T-helper 17 cell (primary cell): ENCODE data around the gene TSPAN5. TPM values are rescaled to one million over a fixed set of nuclear protein-coding genes. Genes with fewer than 3 reads are reported as not detected.
A peak's percentile ranks its signal among the peaks of the same experiment; 100 is the strongest.

Experiments
- ATAC-seq: fragments of 150-1000 bp; cut with Tn5 transposase; 2 replicates; pipeline ENCODE4 v1.10.0; 2021; ENCODE audit warnings: mild to moderate bottlenecking, moderate library complexity
- DNase-seq, 3 donors: peaks; one replicate each; pipeline versions ENCODE4 v3.0.0 to v3.0.0-alpha.2; 2020 to 2021
- H3K9me3 ChIP-seq: one replicate; pipeline ENCODE4 v1.7.0; 2013; ENCODE audit warnings: low read length, mild to moderate bottlenecking; ENCODE audit not compliant: control insufficient read depth, poor library complexity, severe bottlenecking
- H3K27ac Mint-ChIP-seq: one replicate; pipeline ENCODE4 v1.8.0; 2022; ENCODE audit warnings: mild to moderate bottlenecking, moderate library complexity, mixed read lengths
- H3K27me3 Mint-ChIP-seq: one replicate; pipeline ENCODE4 v1.8.0; 2022; ENCODE audit warnings: mixed read lengths
- H3K36me3 Mint-ChIP-seq: one replicate; pipeline ENCODE4 v1.8.0; 2022; ENCODE audit warnings: low read depth, mixed read lengths
- H3K4me1 Mint-ChIP-seq: one replicate; pipeline ENCODE4 v1.8.0; 2022; ENCODE audit warnings: mild to moderate bottlenecking, mixed read lengths
- H3K4me3 Mint-ChIP-seq: one replicate; pipeline ENCODE4 v1.8.0; 2022; ENCODE audit warnings: mild to moderate bottlenecking, moderate library complexity, mixed read lengths
- total RNA-seq, 4 donors: library from RNA in 2 of 4; stranded (reverse) in 2 of 4; gene quantifications; one replicate each; pipeline ENCODE4 v1.2.3 and lab custom pipeline; 2022 to 2026

TSPAN5 gene
- total RNA-seq, 2 donors from 2014 or later: 11.8 to 15.2 TPM

GRCh38 chr4:98516042-98516440 is 142.4 kb downstream of the TSPAN5 start:
- ATAC-seq (no peak), DNase-seq (no peak)
- no peaks in the 10 kb centered on the region for H3K27me3 Mint-ChIP-seq
- H3K4me1 Mint-ChIP-seq: peaks cover 40% of the 10 kb centered on the region
- peaks cover 3% of the 10 kb centered on the region for H3K36me3 Mint-ChIP-seq
- H3K9me3 ChIP-seq: no peaks in the 10 kb centered on the region
- no peak overlapping the region for H3K4me3 Mint-ChIP-seq
- H3K27ac Mint-ChIP-seq: no peak overlapping the region

- no peak for ATAC-seq
- H3K9me3 ChIP-seq: no peaks in the 10 kb centered on the region
- Mint-ChIP-seq H3K36me3 (peaks cover 3% of the 10 kb centered on the region), H3K4me3 (no peak overlapping the region), H3K27me3 (no peaks in the 10 kb centered on the region), H3K27ac (no peak overlapping the region), H3K4me1 (peaks cover 39% of the 10 kb centered on the region)
- no peak for DNase-seq
Observed at GRCh38 chr4:98515470-98515809, 143.0 kb downstream of the TSPAN5 start.

GRCh38 chr4:98514741-98515469 is 143.5 kb downstream of the TSPAN5 start:
- Mint-ChIP-seq H3K27me3 (no peaks in the 10 kb centered on the region), H3K27ac (no peak overlapping the region), H3K36me3 (peaks cover 3% of the 10 kb centered on the region), H3K4me3 (no peak overlapping the region), H3K4me1 (peaks cover 36% of the 10 kb centered on the region)
- H3K9me3 ChIP-seq: no peaks in the 10 kb centered on the region
- no peak for ATAC-seq
- DNase-seq: no peak

GRCh38 chr4:98512918-98513317 is 145.5 kb downstream of the TSPAN5 start:
- DNase-seq (no peak), ATAC-seq (no peak)
- H3K27me3 Mint-ChIP-seq: no peaks in the 10 kb centered on the region
- H3K27ac Mint-ChIP-seq: peak overlapping the region; percentile 2
- peaks cover 25% of the 10 kb centered on the region for H3K4me1 Mint-ChIP-seq
- H3K4me3 Mint-ChIP-seq: no peak overlapping the region
- peaks cover 3% of the 10 kb centered on the region for H3K36me3 Mint-ChIP-seq
- no peaks in the 10 kb centered on the region for H3K9me3 ChIP-seq

GRCh38 chr4:98510757-98511517 is 147.5 kb downstream of the TSPAN5 start:
- ATAC-seq: peak; percentile 30
- no peak for DNase-seq

GRCh38 chr4:98510340-98510739 is 148.1 kb downstream of the TSPAN5 start:
- H3K4me1 Mint-ChIP-seq: peaks cover 19% of the 10 kb centered on the region
- H3K27me3 Mint-ChIP-seq: no peaks in the 10 kb centered on the region
- no peak for ATAC-seq
- no peak for DNase-seq
- no peak overlapping the region for H3K27ac Mint-ChIP-seq
- H3K4me3 Mint-ChIP-seq: peak overlapping the region; percentile 22
- peaks cover 5% of the 10 kb centered on the region for H3K36me3 Mint-ChIP-seq
- H3K9me3 ChIP-seq: no peaks in the 10 kb centered on the region

More at GRCh38 chr4:98510757-98511517, 147.5 kb downstream of the TSPAN5 start:
- no peaks in the 10 kb centered on the region for H3K27me3 Mint-ChIP-seq
- no peaks in the 10 kb centered on the region for H3K9me3 ChIP-seq
- H3K27ac Mint-ChIP-seq: no peak overlapping the region
- H3K4me1 Mint-ChIP-seq: peaks cover 23% of the 10 kb centered on the region
- H3K36me3 Mint-ChIP-seq: peaks cover 3% of the 10 kb centered on the region
- peak overlapping the region; percentile 22 for H3K4me3 Mint-ChIP-seq

GRCh38 chr4:98509721-98510120 is 148.7 kb downstream of the TSPAN5 start:
- Mint-ChIP-seq H3K4me1 (peaks cover 16% of the 10 kb centered on the region), H3K27me3 (no peaks in the 10 kb centered on the region), H3K27ac (no peak overlapping the region)

GRCh38 chr4:98508829-98509598 is 149.4 kb downstream of the TSPAN5 start:
- Mint-ChIP-seq H3K27me3 (no peaks in the 10 kb centered on the region), H3K4me3 (no peak overlapping the region), H3K4me1 (peaks cover 12% of the 10 kb centered on the region), H3K36me3 (peaks cover 4% of the 10 kb centered on the region), H3K27ac (no peak overlapping the region)
- no peaks in the 10 kb centered on the region for H3K9me3 ChIP-seq
- DNase-seq (no peak), ATAC-seq (no peak)

More at GRCh38 chr4:98509721-98510120, 148.7 kb downstream of the TSPAN5 start:
- no peak for ATAC-seq
- H3K9me3 ChIP-seq: no peaks in the 10 kb centered on the region
- DNase-seq: no peak
- H3K36me3 Mint-ChIP-seq: peaks cover 6% of the 10 kb centered on the region
- no peak overlapping the region for H3K4me3 Mint-ChIP-seq

GRCh38 chr4:98508248-98508647 is 150.2 kb downstream of the TSPAN5 start:
- Mint-ChIP-seq H3K4me3 (no peak overlapping the region), H3K36me3 (peaks cover 4% of the 10 kb centered on the region), H3K27me3 (no peaks in the 10 kb centered on the region), H3K27ac (no peak overlapping the region), H3K4me1 (peaks cover 10% of the 10 kb centered on the region)
- DNase-seq: no peak
- no peak for ATAC-seq
- no peaks in the 10 kb centered on the region for H3K9me3 ChIP-seq

GRCh38 chr4:98507299-98507698 is 151.1 kb downstream of the TSPAN5 start:
- no peak overlapping the region for H3K4me3 Mint-ChIP-seq
- H3K27me3 Mint-ChIP-seq: no peaks in the 10 kb centered on the region
- no peaks in the 10 kb centered on the region for H3K9me3 ChIP-seq
- H3K27ac Mint-ChIP-seq: no peak overlapping the region
- H3K36me3 Mint-ChIP-seq: peaks cover 4% of the 10 kb centered on the region
- ATAC-seq: no peak
- DNase-seq: no peak
- peaks cover 5% of the 10 kb centered on the region for H3K4me1 Mint-ChIP-seq

- Mint-ChIP-seq H3K27me3 (no peaks in the 10 kb centered on the region), H3K36me3 (peaks cover 6% of the 10 kb centered on the region), H3K27ac (no peak overlapping the region), H3K4me1 (peaks cover 5% of the 10 kb centered on the region), H3K4me3 (no peak overlapping the region)
- DNase-seq (no peak), ATAC-seq (no peak)
- H3K9me3 ChIP-seq: no peaks in the 10 kb centered on the region
Observed at GRCh38 chr4:98506462-98507132, 151.8 kb downstream of the TSPAN5 start.

- peaks cover 5% of the 10 kb centered on the region for H3K4me1 Mint-ChIP-seq
- ATAC-seq (no peak), DNase-seq (no peak)
- peaks cover 6% of the 10 kb centered on the region for H3K36me3 Mint-ChIP-seq
- no peak overlapping the region for H3K4me3 Mint-ChIP-seq
- no peak overlapping the region for H3K27ac Mint-ChIP-seq
- H3K27me3 Mint-ChIP-seq: no peaks in the 10 kb centered on the region
- no peaks in the 10 kb centered on the region for H3K9me3 ChIP-seq
Observed at GRCh38 chr4:98505992-98506391, 152.4 kb downstream of the TSPAN5 start.

GRCh38 chr4:98504091-98504490 is 154.3 kb downstream of the TSPAN5 start:
- peaks cover 3% of the 10 kb centered on the region for H3K4me1 Mint-ChIP-seq
- no peaks in the 10 kb centered on the region for H3K27me3 Mint-ChIP-seq
- no peaks in the 10 kb centered on the region for H3K9me3 ChIP-seq
- no peak for DNase-seq
- peaks cover 6% of the 10 kb centered on the region for H3K36me3 Mint-ChIP-seq
- no peak overlapping the region for H3K27ac Mint-ChIP-seq
- no peak for ATAC-seq
- H3K4me3 Mint-ChIP-seq: no peak overlapping the region
